GM12874 (cell line): Measurements from ENCODE around the gene IGFBP6.
A peak's percentile ranks its signal among the peaks of the same experiment; 100 is the strongest.

ENCODE experiments used
- TF ChIP-seq, protein P1 (sequence below): IDR thresholded peaks from 2 replicates; pipeline ENCODE4 v1.5.1; 2011; ENCODE audit warnings: low read depth, mild to moderate bottlenecking, control low read depth, low read length, moderate library complexity; ENCODE audit not compliant: insufficient read depth

IGFBP6 gene

DNA sequence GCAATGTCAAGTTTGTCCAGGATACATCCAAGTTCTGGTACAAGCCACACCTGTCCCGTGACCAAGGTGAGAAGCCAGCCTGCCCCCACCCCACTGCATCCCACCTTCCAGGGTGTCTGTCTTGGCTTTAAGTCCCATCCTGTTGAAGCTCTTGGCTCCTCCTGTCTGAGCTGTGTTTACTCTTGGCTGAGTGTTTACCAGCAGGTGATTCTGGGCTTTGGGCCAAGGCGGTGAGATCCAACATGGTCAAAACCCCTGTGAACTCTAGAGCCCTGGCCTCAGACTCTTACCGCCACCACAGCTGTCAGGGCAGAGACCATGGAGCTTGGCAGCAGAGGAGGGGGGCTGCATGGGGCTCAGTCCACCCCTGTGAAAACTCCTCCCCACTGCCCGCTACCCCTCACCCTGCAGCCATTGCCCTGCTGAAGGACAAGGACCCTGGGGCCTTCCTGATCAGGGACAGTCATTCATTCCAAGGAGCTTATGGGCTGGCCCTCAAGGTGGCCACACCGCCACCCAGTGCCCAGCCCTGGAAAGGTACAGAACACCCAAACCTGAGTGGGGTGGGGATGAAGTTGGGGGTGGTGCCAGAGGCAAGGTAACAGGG lies 36.0 kb upstream of the IGFBP6 start:
- TF ChIP-seq, protein P1, sequence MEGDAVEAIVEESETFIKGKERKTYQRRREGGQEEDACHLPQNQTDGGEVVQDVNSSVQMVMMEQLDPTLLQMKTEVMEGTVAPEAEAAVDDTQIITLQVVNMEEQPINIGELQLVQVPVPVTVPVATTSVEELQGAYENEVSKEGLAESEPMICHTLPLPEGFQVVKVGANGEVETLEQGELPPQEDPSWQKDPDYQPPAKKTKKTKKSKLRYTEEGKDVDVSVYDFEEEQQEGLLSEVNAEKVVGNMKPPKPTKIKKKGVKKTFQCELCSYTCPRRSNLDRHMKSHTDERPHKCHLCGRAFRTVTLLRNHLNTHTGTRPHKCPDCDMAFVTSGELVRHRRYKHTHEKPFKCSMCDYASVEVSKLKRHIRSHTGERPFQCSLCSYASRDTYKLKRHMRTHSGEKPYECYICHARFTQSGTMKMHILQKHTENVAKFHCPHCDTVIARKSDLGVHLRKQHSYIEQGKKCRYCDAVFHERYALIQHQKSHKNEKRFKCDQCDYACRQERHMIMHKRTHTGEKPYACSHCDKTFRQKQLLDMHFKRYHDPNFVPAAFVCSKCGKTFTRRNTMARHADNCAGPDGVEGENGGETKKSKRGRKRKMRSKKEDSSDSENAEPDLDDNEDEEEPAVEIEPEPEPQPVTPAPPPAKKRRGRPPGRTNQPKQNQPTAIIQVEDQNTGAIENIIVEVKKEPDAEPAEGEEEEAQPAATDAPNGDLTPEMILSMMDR: peak; percentile 8; the same call in 1 of the 2 replicates

DNA sequence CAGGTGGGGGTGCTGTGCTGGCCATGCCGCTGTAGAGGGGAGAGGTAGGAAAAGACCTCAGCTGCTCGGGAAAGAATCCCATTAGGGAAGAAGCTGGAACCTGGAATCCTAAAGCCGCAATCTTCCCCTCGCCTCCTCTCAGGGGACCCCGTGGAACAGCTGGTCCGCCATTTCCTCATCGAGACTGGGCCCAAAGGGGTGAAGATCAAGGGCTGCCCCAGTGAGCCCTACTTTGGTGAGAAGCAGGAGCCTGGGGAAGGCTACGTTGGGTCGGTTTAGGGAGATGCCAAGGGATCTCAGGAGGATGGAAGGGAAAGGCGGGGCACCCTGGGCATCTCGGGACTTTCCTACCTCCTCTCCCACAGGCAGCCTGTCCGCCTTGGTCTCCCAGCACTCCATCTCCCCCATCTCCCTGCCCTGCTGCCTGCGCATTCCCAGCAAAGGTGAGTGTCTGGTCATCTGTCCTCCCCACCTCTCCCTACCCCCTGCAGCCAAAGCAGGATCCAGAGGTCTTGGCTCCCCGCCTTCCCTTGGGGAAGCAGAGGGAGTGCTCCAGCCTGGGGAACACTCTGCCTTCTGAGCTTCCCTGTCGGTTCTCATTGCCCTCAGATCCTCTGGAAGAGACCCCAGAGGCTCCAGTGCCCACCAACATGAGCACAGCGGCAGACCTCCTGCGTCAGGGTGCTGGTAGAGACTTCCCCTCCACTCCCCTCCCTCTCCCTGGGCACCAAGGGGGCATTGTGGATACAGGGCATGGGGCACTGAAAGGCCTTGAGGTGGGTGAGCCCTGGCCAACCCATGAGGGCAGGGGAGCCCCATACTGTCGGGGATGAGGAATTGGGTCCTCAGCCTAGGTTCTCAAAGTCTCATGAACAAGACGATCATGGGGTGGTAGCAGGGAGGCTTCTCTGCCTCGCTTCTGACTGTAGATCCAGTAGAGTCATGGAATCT lies 35.2 kb upstream of the IGFBP6 start:
- TF ChIP-seq, protein P1: no peak

DNA sequence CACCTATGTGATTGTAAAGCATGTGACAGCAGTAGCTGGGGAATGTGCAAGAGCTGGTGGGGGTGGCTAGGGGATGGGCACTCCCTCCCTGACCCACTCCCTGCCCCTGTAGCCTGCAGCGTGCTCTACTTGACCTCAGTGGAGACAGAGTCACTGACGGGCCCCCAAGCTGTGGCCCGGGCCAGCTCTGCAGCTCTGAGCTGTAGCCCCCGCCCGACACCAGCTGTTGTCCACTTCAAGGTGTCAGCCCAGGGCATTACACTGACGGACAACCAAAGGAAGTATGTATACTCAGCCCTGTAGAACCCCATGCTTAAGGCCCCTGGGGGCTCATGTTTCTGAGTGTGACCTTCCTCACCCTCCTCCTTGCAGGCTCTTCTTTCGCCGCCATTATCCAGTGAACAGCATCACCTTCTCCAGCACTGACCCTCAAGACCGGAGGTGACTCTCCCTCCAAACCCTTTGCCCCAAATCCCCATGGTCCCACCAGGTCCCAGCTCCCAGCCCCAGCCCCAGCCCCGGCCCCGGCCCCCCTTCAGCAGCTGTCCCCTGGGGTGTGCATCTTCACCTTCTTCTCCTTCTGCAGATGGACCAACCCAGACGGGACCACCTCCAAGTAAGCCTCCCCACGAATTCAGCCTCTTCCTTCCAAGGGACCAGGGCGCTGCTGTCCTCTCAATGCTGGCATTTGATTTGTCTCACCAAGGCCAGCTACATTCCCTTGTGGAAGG lies 34.3 kb upstream of the IGFBP6 start:
- TF ChIP-seq, protein P1: no peak

DNA sequence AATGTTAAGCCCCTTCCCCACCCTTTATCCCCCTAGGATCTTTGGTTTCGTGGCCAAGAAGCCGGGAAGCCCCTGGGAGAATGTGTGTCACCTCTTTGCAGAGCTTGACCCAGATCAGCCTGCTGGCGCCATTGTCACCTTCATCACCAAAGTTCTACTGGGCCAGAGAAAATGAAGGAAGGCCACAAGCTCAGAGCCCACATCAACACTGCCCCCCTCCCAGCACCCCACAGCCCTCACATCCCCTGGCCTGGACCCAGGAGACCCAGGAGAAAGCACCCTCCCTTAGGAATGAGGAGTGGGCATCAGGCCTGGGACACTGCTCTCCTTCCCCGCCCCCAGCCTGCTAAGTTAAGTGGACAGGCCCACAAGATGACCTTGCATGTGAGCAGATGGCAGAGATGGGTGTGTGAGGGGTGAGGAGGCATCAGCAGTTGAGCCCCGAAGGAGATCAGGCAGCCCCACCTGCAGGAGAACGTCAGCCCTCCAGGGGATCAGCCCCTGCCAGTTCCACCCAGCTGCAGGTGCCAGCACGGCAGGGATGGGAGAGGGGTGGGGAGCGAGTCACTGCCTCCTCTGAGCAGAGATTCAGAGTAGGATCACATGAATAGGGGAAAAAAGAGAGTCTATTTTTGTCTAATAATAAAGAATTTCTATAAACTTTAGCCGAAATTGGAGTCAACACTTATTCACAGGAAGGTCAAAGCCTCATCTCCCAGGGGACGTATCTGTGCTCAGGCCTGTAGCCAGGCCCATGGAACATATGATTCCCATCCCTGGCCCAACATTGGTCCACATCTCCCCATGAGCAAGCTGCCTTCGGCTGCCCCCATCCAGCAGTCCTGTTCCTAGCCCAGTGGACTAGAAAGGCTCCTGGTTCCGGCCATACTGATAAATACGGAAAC lies 33.5 kb upstream of the IGFBP6 start:
- TF ChIP-seq, protein P1: no peak

DNA sequence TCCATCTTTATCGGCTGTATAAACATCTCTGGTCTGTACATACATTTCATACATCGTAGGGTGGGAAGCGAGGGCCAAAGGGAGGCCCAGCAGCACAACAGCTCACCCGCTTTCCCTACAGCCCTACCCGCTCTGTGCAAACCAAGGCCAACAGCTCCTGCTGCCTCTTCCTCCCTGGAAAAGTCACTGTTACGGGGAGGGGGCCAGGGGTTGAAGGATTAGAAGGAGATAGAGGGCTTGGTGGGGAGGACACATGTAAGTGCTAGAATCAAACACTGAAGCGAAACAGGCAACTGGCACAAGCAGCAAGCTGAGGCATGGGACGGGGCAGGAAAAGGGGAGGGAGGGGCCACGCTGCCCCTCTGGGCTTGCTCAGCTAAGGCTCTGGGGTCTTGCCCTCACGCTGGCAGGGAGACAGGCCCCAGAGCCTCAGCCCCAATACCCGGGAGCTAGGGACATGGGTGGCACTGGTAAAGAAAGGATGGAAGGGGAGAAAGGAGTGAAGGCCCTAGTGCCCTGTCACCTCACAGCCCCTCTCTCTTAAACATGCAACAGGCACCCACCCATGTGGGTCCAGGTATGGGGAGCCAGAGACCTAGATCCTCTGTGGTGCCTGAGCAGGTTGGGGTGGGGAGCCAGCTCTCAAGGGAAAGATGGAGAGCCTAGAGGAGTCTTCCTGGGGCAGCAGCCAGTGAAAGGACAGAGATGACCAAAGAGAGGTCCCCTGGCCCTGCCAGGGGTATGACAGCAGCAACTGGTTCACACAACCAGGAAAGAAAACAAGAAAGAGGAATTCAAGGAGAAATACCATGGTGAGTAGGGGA lies 32.6 kb upstream of the IGFBP6 start:
- TF ChIP-seq, protein P1: no peak

DNA sequence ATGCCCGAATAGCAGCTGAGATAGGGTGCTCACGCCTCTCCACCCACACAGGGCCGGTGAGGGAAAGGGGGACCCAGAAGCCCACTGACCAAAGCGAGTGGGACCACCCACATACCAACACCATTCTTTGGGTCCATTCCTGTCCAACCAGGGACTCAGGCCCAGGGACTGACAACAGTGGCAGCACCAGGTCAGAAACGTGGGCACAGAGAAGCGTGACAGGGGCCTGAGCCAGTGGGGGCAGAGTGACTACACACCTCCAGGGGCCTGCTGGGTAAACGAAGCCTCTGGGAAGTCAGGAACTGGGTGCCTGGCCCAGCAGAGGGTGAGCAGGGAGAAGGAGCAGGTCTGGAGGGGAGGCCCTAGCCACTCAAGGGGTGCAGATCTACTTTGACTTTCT lies 32.0 kb upstream of the IGFBP6 start:
- TF ChIP-seq, protein P1: no peak
